ENCODE results near the gene LSAMP. TPM values are rescaled to one million over a fixed set of nuclear protein-coding genes. Genes with fewer than 3 reads are reported as not detected.

Gene LSAMP
- total and polyA plus RNA-seq, 9 of the 15 experiments (the other 6 are each of a cell fraction or from before 2014, with no cell fraction given) = 0.09 to 0.11 TPM; not detected in 7

- Histone ChIP-seq H3K9me3 (replicated peaks; ENCODE audit: control insufficient read depth, insufficient read depth, low read depth, low read length) (no peaks in the 10 kb centered on the region), H3K79me2 (ENCODE audit: control insufficient read depth, insufficient read depth, low read length) (no peaks in the 10 kb centered on the region), H4K20me1 (replicated peaks; ENCODE audit: control insufficient read depth, insufficient read depth, low read length) (no peaks in the 10 kb centered on the region), H3K4me3 (no peak overlapping the region), H3K9ac (ENCODE audit: insufficient read depth in 1 of 2, low read depth in 2 of 2, low read length in 2 of 2) (no peak overlapping the region), H3K4me1 (replicated peaks in 1 of 2; ENCODE audit: control insufficient read depth in 2 of 2, insufficient read depth in 2 of 2, low read length in 2 of 2) (no peaks in the 10 kb centered on the region), H3K9me1 (ENCODE audit: control insufficient read depth, insufficient read depth, low read length) (no peaks in the 10 kb centered on the region), H3K4me2 (ENCODE audit: insufficient read depth, low read length) (no peak overlapping the region), H3K27me3 (ENCODE audit: control insufficient read depth in 2 of 2, insufficient read depth in 2 of 2, low read length in 2 of 2) (no peaks in the 10 kb centered on the region), H2AFZ (ENCODE audit: low read depth, low read length) (no peak overlapping the region), H3K36me3 (ENCODE audit: control insufficient read depth, insufficient read depth, low read length) (no peaks in the 10 kb centered on the region), H3K27ac (ENCODE audit: extremely low read depth, low read depth, low read length) (no peak overlapping the region)
- no peak for FAIRE-seq
- intact Hi-C loops (cut with micrococcal nuclease) = no loop called here
- BruUV-seq (replicated peaks) = no TSS peak
- CTCF ChIA-PET (ENCODE audit: low intra/inter-chr PET ratio) = no interaction called here
- DNase-seq (ENCODE audit: extremely low read depth in 1 of 4, low spot score in 3 of 4) = no peak
- POLR2A ChIA-PET = no interaction called here
- ATAC-seq = no peak
- in situ Hi-C loops (cut with MboI) = no loop called here
- WGBS (ENCODE audit: insufficient coverage, low coverage, missing lambda C conversion rate) = 0% methylated on average over 1 of the region's 1 CpG
- TF ChIP-seq DPF2 (IDR thresholded peaks at IDR 0.05) (no peak), ELF4 (CRISPR knock-in tag; IDR thresholded peaks at IDR 0.05) (no peak), KDM4B (IDR thresholded peaks at IDR 0.05; ENCODE audit: borderline replicate concordance in 2 of 2, low read depth in 1 of 2) (no peak), SMARCA5 (IDR thresholded peaks at IDR 0.05) (no peak), POLR2AphosphoS5 (IDR thresholded peaks at IDR 0.05; ENCODE audit: control insufficient read depth, insufficient read depth, low read depth, low read length) (no peak), ZMIZ1 (IDR thresholded peaks at IDR 0.05; ENCODE audit: low read depth in 2 of 2, low read length in 2 of 2) (no peak), TCFL5 (CRISPR knock-in tag; conservative IDR thresholded peaks at IDR 0.05) (no peak), TRIM25 (IDR thresholded peaks at IDR 0.05; ENCODE audit: borderline replicate concordance) (no peak), AFF1 (IDR thresholded peaks at IDR 0.05; ENCODE audit: low read depth in 1 of 2, partially characterized antibody in 2 of 2) (no peak), ARHGAP35 (IDR thresholded peaks at IDR 0.05; ENCODE audit: partially characterized antibody) (no peak), ZFP30 (CRISPR knock-in tag; IDR thresholded peaks at IDR 0.05; ENCODE audit: borderline replicate concordance) (no peak)
Measured at GRCh38 chr3:116176974-116177555, 268.2 kb downstream of the LSAMP start.
